Esophagus muscularis mucosa (tissue), 4 donors: ENCODE results near the gene UGT2B17. TPM values are rescaled to one million over a fixed set of nuclear protein-coding genes. Genes with fewer than 3 reads are reported as not detected.

Experiments
- DNase-seq: peaks from one replicate; pipeline ENCODE4 v3.0.0-alpha.2; 2017; ENCODE audit errors: extremely low spot score
- H3K27ac ChIP-seq, 4 donors: fragments of 200-600 bp; sonication (generic); replicated peaks in 1 of 4; 1 replicate in 3 of 4; 2 replicates in 1 of 4; pipeline ENCODE4 v1.5.1; 2016 to 2019; ENCODE audit warnings: mild to moderate bottlenecking in 1 of 4
- H3K27me3 ChIP-seq, 4 donors: fragments of 200-600 bp; sonication (generic); one replicate each; pipeline versions ENCODE4 v1.5.1 to v1.6.0; 2016 to 2019
- H3K36me3 ChIP-seq, 4 donors: fragments of 200-600 bp; sonication (generic); one replicate each; pipeline ENCODE4 v1.5.1; 2016 to 2019
- H3K4me1 ChIP-seq, 4 donors: fragments of 200-600 bp; sonication (generic); one replicate each; pipeline ENCODE4 v1.5.1; 2016 to 2019
- H3K4me3 ChIP-seq, 4 donors: fragments of 200-600 bp; sonication (generic); 1 replicate in 2 of 4; 2 replicates in 2 of 4; pipeline ENCODE4 v1.5.1; 2016 to 2019; ENCODE audit warnings: mild to moderate bottlenecking in 4 of 4, moderate library complexity in 1 of 4
- H3K9me3 ChIP-seq, 4 donors: fragments of 200-600 bp; sonication (generic); 1 replicate in 3 of 4; 2 replicates in 1 of 4; pipeline ENCODE4 v1.5.1; 2016 to 2019
- CTCF ChIP-seq, 3 experiments: fragments of 200-600 bp in 2 of 3; fragments of 450-650 bp in 1 of 3; sonication (generic) in 2 of 3; IDR thresholded peaks; one replicate each; pipeline ENCODE4 v1.5.1; 2017 to 2019; ENCODE audit warnings: antibody characterized with exemption in 3 of 3, mild to moderate bottlenecking in 2 of 3, moderate library complexity in 1 of 3
- EP300 ChIP-seq: sonication (generic); formaldehyde crosslinking; IDR thresholded peaks from one replicate; pipeline ENCODE4 v1.6.1; 2017; ENCODE audit warnings: antibody characterized with exemption
- POLR2A ChIP-seq: fragments of 450-650 bp; IDR thresholded peaks from one replicate; pipeline ENCODE4 v1.6.1; 2017; ENCODE audit warnings: antibody characterized with exemption, moderate library complexity, mild to moderate bottlenecking, low read depth
- POLR2AphosphoS5 ChIP-seq, 2 donors: sonication (generic); formaldehyde crosslinking; IDR thresholded peaks; one replicate each; pipeline ENCODE4 v1.6.1; 2017; ENCODE audit warnings: antibody characterized with exemption in 2 of 2
- WGBS: methylation state at CpG from one replicate; pipeline ENCODE4 v1.1.5; 2018; 5-methylcytosine and 5-hydroxymethylcytosine counted together
- intact Hi-C: fragments of 100-400 bp; cut with DNase I; formaldehyde crosslinking; loops from one replicate; pipeline ENCODE4 v1.15.1; 2023
- total RNA-seq, 4 donors: library from RNA; depleted of rRNA; stranded (reverse); fragments of >200 nt; gene quantifications; one replicate each; pipeline versions ENCODE4 v1.1.0 to v1.2.1, GENCODE V29; 2016

Gene UGT2B17
- total RNA-seq, 4 donors from 2014 or later, result not detected

- H3K27ac ChIP-seq, result no peak overlapping the region
- intact Hi-C loops, result no loop called here
- no peak for DNase-seq
- H3K27me3 ChIP-seq, result peaks cover 0 to 5% (median 0%) of the 10 kb centered on the region in 4 donors
- no peaks in the 10 kb centered on the region for H3K36me3 ChIP-seq
- H3K9me3 ChIP-seq, result no peaks in the 10 kb centered on the region
- H3K4me1 ChIP-seq, result no peaks in the 10 kb centered on the region
- WGBS, result 91% methylated on average over 4 of the region's 5 CpGs
- no peak for TF ChIP-seq EP300
- TF ChIP-seq POLR2A, result no peak
- TF ChIP-seq CTCF (IDR thresholded peaks at IDR 0.05), result no peak
- TF ChIP-seq POLR2AphosphoS5 (IDR thresholded peaks at IDR 0.05), result no peak
- H3K4me3 ChIP-seq, result no peak overlapping the region
Observed at GRCh38 chr4:68489338-68489737, 86.8 kb downstream of the UGT2B17 start.

Other genes starting within 250 kb of the UGT2B17 start
- gene YTHDC1, start 226.2 kb downstream of the UGT2B17 start, total RNA-seq, result 10 to 100 TPM; 55.4 to 68.7 (median 61.4) TPM
- under 1 TPM in 1 of 4 donors, not detected in 3; 0.42 TPM for gene TMPRSS11E, start 128.9 kb downstream of the UGT2B17 start, total RNA-seq
- gene UGT2B15, start 94.3 kb upstream of the UGT2B17 start, total RNA-seq, result not detected
- not detected for gene UGT2B10, start 239.7 kb upstream of the UGT2B17 start, total RNA-seq